ENCODE results near the gene KREMEN2. TPM values are rescaled to one million over a fixed set of nuclear protein-coding genes. Genes with fewer than 3 reads are reported as not detected.

Gene KREMEN2
- total RNA-seq, 1 donor, result not detected

DNA sequence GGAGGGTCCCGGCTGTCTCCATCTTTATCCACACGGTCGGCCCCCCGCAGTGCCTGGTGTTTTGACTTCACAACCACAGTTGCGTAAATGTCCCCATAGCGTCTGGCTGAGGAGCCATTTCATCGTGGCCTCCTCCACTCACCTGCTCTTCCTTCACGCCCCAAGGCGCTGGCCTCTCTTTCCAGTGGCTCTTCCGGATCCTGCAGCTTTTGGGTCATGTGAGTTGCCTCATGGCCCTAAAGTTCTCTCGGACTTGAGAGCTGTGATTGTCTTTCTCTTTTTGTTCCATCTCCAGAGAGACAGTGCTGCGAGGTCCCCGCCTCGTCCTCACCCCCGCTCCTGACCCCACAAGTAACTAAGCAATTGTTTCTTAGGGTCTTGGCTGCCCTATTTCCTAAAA, 29.6 kb upstream of the KREMEN2 start:
- Histone ChIP-seq H3K36me3 (ENCODE audit: insufficient read depth, low read length) (peaks cover 52% of the 10 kb centered on the region), H3K27me3 (ENCODE audit: insufficient read depth, low read length) (no peaks in the 10 kb centered on the region), H3K27ac (ENCODE audit: low read depth, low read length) (no peak overlapping the region), H3K9me3 (ENCODE audit: low read depth, low read length) (no peaks in the 10 kb centered on the region), H3K4me1 (ENCODE audit: insufficient read depth, low read length) (no peaks in the 10 kb centered on the region), H3K79me2 (ENCODE audit: insufficient read depth, low read length) (no peaks in the 10 kb centered on the region), H2AFZ (ENCODE audit: low read length) (no peak overlapping the region), H3K4me3 (ENCODE audit: insufficient read depth, low read length) (no peak overlapping the region), H4K20me1 (ENCODE audit: insufficient read depth, low read length) (peaks cover 11% of the 10 kb centered on the region), H3K4me2 (ENCODE audit: insufficient read depth, low read length) (no peak overlapping the region)
- TF ChIP-seq, protein P1, sequence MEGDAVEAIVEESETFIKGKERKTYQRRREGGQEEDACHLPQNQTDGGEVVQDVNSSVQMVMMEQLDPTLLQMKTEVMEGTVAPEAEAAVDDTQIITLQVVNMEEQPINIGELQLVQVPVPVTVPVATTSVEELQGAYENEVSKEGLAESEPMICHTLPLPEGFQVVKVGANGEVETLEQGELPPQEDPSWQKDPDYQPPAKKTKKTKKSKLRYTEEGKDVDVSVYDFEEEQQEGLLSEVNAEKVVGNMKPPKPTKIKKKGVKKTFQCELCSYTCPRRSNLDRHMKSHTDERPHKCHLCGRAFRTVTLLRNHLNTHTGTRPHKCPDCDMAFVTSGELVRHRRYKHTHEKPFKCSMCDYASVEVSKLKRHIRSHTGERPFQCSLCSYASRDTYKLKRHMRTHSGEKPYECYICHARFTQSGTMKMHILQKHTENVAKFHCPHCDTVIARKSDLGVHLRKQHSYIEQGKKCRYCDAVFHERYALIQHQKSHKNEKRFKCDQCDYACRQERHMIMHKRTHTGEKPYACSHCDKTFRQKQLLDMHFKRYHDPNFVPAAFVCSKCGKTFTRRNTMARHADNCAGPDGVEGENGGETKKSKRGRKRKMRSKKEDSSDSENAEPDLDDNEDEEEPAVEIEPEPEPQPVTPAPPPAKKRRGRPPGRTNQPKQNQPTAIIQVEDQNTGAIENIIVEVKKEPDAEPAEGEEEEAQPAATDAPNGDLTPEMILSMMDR (IDR thresholded peaks at IDR 0.05; ENCODE audit: extremely low read depth, low read depth, low read length), result no peak
- DNase-seq (ENCODE audit: insufficient read length, low spot score, missing footprints), result no peak

- no peak overlapping the region for H3K4me3 ChIP-seq (ENCODE audit: insufficient read depth, low read length)
- TF ChIP-seq, protein P1 (IDR thresholded peaks at IDR 0.05; ENCODE audit: extremely low read depth, low read depth, low read length), result no peak
- H4K20me1 ChIP-seq (ENCODE audit: insufficient read depth, low read length), result peaks cover 6% of the 10 kb centered on the region
- peak; percentile 73 for DNase-seq (ENCODE audit: insufficient read length, low spot score, missing footprints)
- H3K4me2 ChIP-seq (ENCODE audit: insufficient read depth, low read length), result no peak overlapping the region
- H3K9me3 ChIP-seq (ENCODE audit: low read depth, low read length), result no peaks in the 10 kb centered on the region
- H3K4me1 ChIP-seq (ENCODE audit: insufficient read depth, low read length), result no peaks in the 10 kb centered on the region
- H2AFZ ChIP-seq (ENCODE audit: low read length), result no peak overlapping the region
- no peaks in the 10 kb centered on the region for H3K27me3 ChIP-seq (ENCODE audit: insufficient read depth, low read length)
- H3K79me2 ChIP-seq (ENCODE audit: insufficient read depth, low read length), result no peaks in the 10 kb centered on the region
- peaks cover 52% of the 10 kb centered on the region for H3K36me3 ChIP-seq (ENCODE audit: insufficient read depth, low read length)
- no peak overlapping the region for H3K27ac ChIP-seq (ENCODE audit: low read depth, low read length)
These were observed 27.6 kb upstream of the KREMEN2 start for GRCh38 chr16:2936436-2937011.

GRCh38 chr16:2937170-2937569, 26.9 kb upstream of the KREMEN2 start:
- Histone ChIP-seq H3K27ac (ENCODE audit: low read depth, low read length) (no peak overlapping the region), H2AFZ (ENCODE audit: low read length) (no peak overlapping the region), H3K79me2 (ENCODE audit: insufficient read depth, low read length) (no peaks in the 10 kb centered on the region), H3K36me3 (ENCODE audit: insufficient read depth, low read length) (peaks cover 52% of the 10 kb centered on the region), H3K9me3 (ENCODE audit: low read depth, low read length) (no peaks in the 10 kb centered on the region), H3K4me3 (ENCODE audit: insufficient read depth, low read length) (no peak overlapping the region), H4K20me1 (ENCODE audit: insufficient read depth, low read length) (peaks cover 6% of the 10 kb centered on the region), H3K4me1 (ENCODE audit: insufficient read depth, low read length) (no peaks in the 10 kb centered on the region), H3K27me3 (ENCODE audit: insufficient read depth, low read length) (no peaks in the 10 kb centered on the region), H3K4me2 (ENCODE audit: insufficient read depth, low read length) (no peak overlapping the region)
- TF ChIP-seq, protein P1 (IDR thresholded peaks at IDR 0.05; ENCODE audit: extremely low read depth, low read depth, low read length), result no peak
- peak; percentile 27 for DNase-seq (ENCODE audit: insufficient read length, low spot score, missing footprints)

DNA sequence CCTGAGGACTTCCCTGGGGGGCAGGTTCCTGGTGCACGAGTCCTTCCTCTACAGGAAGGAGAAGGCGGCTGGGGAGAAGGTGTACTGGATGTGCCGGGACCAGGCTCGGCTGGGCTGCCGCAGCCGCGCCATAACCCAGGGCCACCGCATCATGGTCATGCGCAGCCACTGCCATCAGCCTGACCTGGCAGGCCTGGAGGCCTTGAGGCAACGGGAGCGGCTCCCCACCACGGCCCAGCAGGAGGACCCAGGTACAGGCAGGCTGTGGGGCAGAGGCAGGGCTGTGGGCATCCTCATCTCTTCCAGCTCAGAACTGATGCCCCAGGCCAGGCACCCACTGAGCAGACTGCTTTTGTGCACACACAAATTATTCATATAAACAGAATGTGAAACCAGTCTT, 25.9 kb upstream of the KREMEN2 start:
- TF ChIP-seq, protein P1 (IDR thresholded peaks at IDR 0.05; ENCODE audit: extremely low read depth, low read depth, low read length), result no peak
- H3K4me2 ChIP-seq (ENCODE audit: insufficient read depth, low read length), result no peak overlapping the region
- H3K79me2 ChIP-seq (ENCODE audit: insufficient read depth, low read length), result no peaks in the 10 kb centered on the region
- no peaks in the 10 kb centered on the region for H4K20me1 ChIP-seq (ENCODE audit: insufficient read depth, low read length)
- no peaks in the 10 kb centered on the region for H3K27me3 ChIP-seq (ENCODE audit: insufficient read depth, low read length)
- no peak overlapping the region for H2AFZ ChIP-seq (ENCODE audit: low read length)
- H3K4me1 ChIP-seq (ENCODE audit: insufficient read depth, low read length), result no peaks in the 10 kb centered on the region
- no peak overlapping the region for H3K27ac ChIP-seq (ENCODE audit: low read depth, low read length)
- H3K9me3 ChIP-seq (ENCODE audit: low read depth, low read length), result no peaks in the 10 kb centered on the region
- peaks cover 53% of the 10 kb centered on the region for H3K36me3 ChIP-seq (ENCODE audit: insufficient read depth, low read length)
- H3K4me3 ChIP-seq (ENCODE audit: insufficient read depth, low read length), result no peak overlapping the region
- peak; percentile 23 for DNase-seq (ENCODE audit: insufficient read length, low spot score, missing footprints)
